HEK293 (cell line): Measurements from ENCODE around the gene TRMT112.

ENCODE experiments used
- CTCF ChIA-PET: fragments of 350-600 bp; formaldehyde crosslinking; extraction: SDS; loops from one replicate; lab custom pipeline; 2021; ENCODE audit warnings: antibody characterized with exemption; lab: Yijun Ruan, JAX
- POLR2A ChIA-PET: fragments of 300-600 bp; formaldehyde crosslinking; extraction: SDS; loops from one replicate; lab custom pipeline; 2020; ENCODE audit warnings: antibody characterized with exemption, inconsistent platforms; lab: Yijun Ruan, JAX
- H3K27ac ChIP-seq: fragments of 200-500 bp; sonication (Bioruptor generic); 2 replicates; pipeline ENCODE4 v1.5.1; 2014; ENCODE audit warnings: low read depth, low read length, control low read depth, inconsistent platforms; ENCODE audit errors: extremely low read depth
- H3K36me3 ChIP-seq, 2 experiments: fragments of 200-500 bp in 1 of 2; sonication (Bioruptor generic) in 1 of 2; 1 replicate in 1 of 2; 2 replicates in 1 of 2; pipeline ENCODE4 v1.5.1; 2014 to 2017; ENCODE audit warnings: inconsistent platforms in 2 of 2, low read length in 2 of 2; ENCODE audit not compliant: control insufficient read depth in 2 of 2, insufficient read depth in 1 of 2
- H3K4me1 ChIP-seq: fragments of 200-500 bp; sonication (Bioruptor generic); 2 replicates; pipeline ENCODE4 v1.5.1; 2014; ENCODE audit warnings: mild to moderate bottlenecking, low read length, inconsistent platforms; ENCODE audit not compliant: control insufficient read depth, insufficient read depth
- H3K4me3 ChIP-seq: 2 replicates; pipeline ENCODE4 v1.5.1; 2011; ENCODE audit warnings: low read depth, mild to moderate bottlenecking, control low read depth, low read length, moderate library complexity
- H3K9me3 ChIP-seq: fragments of 200-500 bp; sonication (Bioruptor generic); 2 replicates; pipeline ENCODE4 v1.5.1; 2014; ENCODE audit warnings: low read depth, low read length, inconsistent platforms; ENCODE audit not compliant: control insufficient read depth, insufficient read depth
- BCL11A ChIP-seq: fragments of 450-650 bp; formaldehyde crosslinking; IDR thresholded peaks from 2 replicates; pipeline ENCODE4 v1.5.1; 2016; ENCODE audit warnings: low read depth, missing biosample characterization, missing genetic modification characterization
- REST ChIP-seq: fragments of 450-650 bp; formaldehyde crosslinking; IDR thresholded peaks from 2 replicates; pipeline ENCODE4 v1.5.1; 2016; ENCODE audit warnings: missing biosample characterization, missing genetic modification characterization
- TSHZ1 ChIP-seq: fragments of 450-650 bp; formaldehyde crosslinking; IDR thresholded peaks from 2 replicates; pipeline ENCODE4 v1.5.1; 2016; ENCODE audit warnings: missing biosample characterization, missing genetic modification characterization, borderline replicate concordance
- ZBTB26 ChIP-seq: fragments of 450-650 bp; formaldehyde crosslinking; optimal IDR thresholded peaks from 2 replicates; pipeline ENCODE3; 2016; ENCODE audit warnings: missing biosample characterization, mild to moderate bottlenecking, missing genetic modification characterization
- ZBTB49 ChIP-seq: fragments of 450-650 bp; formaldehyde crosslinking; IDR thresholded peaks from 2 replicates; pipeline ENCODE4 v1.5.1; 2016; ENCODE audit warnings: missing biosample characterization, missing genetic modification characterization, low read depth
- ZFP3 ChIP-seq: fragments of 450-650 bp; formaldehyde crosslinking; IDR thresholded peaks from 2 replicates; pipeline ENCODE4 v1.5.1; 2016; ENCODE audit warnings: low read depth, missing biosample characterization, missing genetic modification characterization
- ZFP41 ChIP-seq: fragments of 450-650 bp; formaldehyde crosslinking; IDR thresholded peaks from 2 replicates; pipeline ENCODE4 v1.5.1; 2016; ENCODE audit warnings: missing biosample characterization, missing genetic modification characterization, borderline replicate concordance
- ZNF155 ChIP-seq: fragments of 450-650 bp; formaldehyde crosslinking; IDR thresholded peaks from 2 replicates; pipeline ENCODE4 v1.5.1; 2016; ENCODE audit warnings: missing biosample characterization, missing genetic modification characterization
- ZNF214 ChIP-seq: fragments of 450-650 bp; formaldehyde crosslinking; IDR thresholded peaks from 2 replicates; pipeline ENCODE4 v1.5.1; 2017; ENCODE audit warnings: missing biosample characterization, mild to moderate bottlenecking, missing genetic modification characterization, borderline replicate concordance
- ZNF664 ChIP-seq: fragments of 450-650 bp; formaldehyde crosslinking; IDR thresholded peaks from 2 replicates; pipeline ENCODE4 v1.5.1; 2016; ENCODE audit warnings: missing biosample characterization, missing genetic modification characterization
- ZNF777 ChIP-seq: fragments of 450-650 bp; formaldehyde crosslinking; IDR thresholded peaks from 2 replicates; pipeline ENCODE4 v1.5.1; 2017; ENCODE audit warnings: missing biosample characterization, missing genetic modification characterization, borderline replicate concordance
- ZSCAN16 ChIP-seq: fragments of 450-650 bp; formaldehyde crosslinking; IDR thresholded peaks from 2 replicates; pipeline ENCODE4 v1.5.1; 2016; ENCODE audit warnings: missing biosample characterization, missing genetic modification characterization

TRMT112 gene

GRCh38 chr11:64288353-64288750, 29.0 kb downstream of the TRMT112 start (continued):
- no peak for TF ChIP-seq REST (tag by site-specific recombination)
- no peak for TF ChIP-seq ZSCAN16 (tag by site-specific recombination)
- no peak for TF ChIP-seq ZFP3 (tag by site-specific recombination)
- TF ChIP-seq BCL11A: no peak
- TF ChIP-seq ZFP41 (tag by site-specific recombination): no peak
- no peak for TF ChIP-seq ZNF214 (tag by site-specific recombination)
- TF ChIP-seq ZBTB26 (tag by site-specific recombination): no peak
- TF ChIP-seq ZNF155 (tag by site-specific recombination): no peak
- no peak for TF ChIP-seq ZNF664
- TF ChIP-seq TSHZ1 (tag by site-specific recombination): no peak
- no peak for TF ChIP-seq ZNF777

- H3K9me3 ChIP-seq: no peaks in the 10 kb centered on the region
- ChIA-PET POLR2A (interaction anchor here (0.5 kb wide), 1 partner anchor 835 kb away, joined by 4 read pairs; no protein-coding TSS in a partner anchor), CTCF (interaction anchor here (1.0 to 1.6 kb wide), 4 partner anchors 9 to 16 kb away, joined by 3 to 7 read pairs (median 4); no protein-coding TSS in a partner anchor)
- H3K4me3 ChIP-seq: no peak overlapping the region
- no peaks in the 10 kb centered on the region; the same call in 1 of the 2 replicates for H3K4me1 ChIP-seq
- no peak for TF ChIP-seq ZBTB49 (tag by site-specific recombination)
- peaks cover under 1 to 31% of the 10 kb centered on the region in 2 experiments; a peak in 2 of 3 replicates for H3K36me3 ChIP-seq
- no peak overlapping the region for H3K27ac ChIP-seq
Observed at GRCh38 chr11:64287676-64288352, 29.5 kb downstream of the TRMT112 start.
